SK-N-SH treated with all-trans-retinoic acid at 6 μM for 48 hours (cell line): Measurements from ENCODE around the gene OR2T1.

ENCODE experiments used
- ATAC-seq: fragments of 200-7000 bp; cut with Tn5 transposase; 3 replicates; pipeline ENCODE4 v1.9.1; 2020; ENCODE audit warnings: mild to moderate bottlenecking, moderate library complexity
- ARNTL ChIP-seq: fragments of 450-650 bp; formaldehyde crosslinking; IDR thresholded peaks from 2 replicates; pipeline ENCODE4 v1.5.0; 2020; ENCODE audit warnings: low read depth, mild to moderate bottlenecking, moderate library complexity, borderline replicate concordance
- GLIS3 ChIP-seq: fragments of 250-450 bp; sonication (Bioruptor Pico); IDR thresholded peaks from 2 replicates; pipeline ENCODE4 v1.5.0; 2020; ENCODE audit warnings: mild to moderate bottlenecking, moderate library complexity
- ISL1 ChIP-seq: fragments of 250-450 bp; sonication (Bioruptor Pico); IDR thresholded peaks from 2 replicates; pipeline ENCODE4 v2.1.2; 2022; ENCODE audit warnings: mild to moderate bottlenecking, moderate library complexity
- OSR1 ChIP-seq: fragments of 250-450 bp; sonication (Bioruptor Pico); IDR thresholded peaks from 2 replicates; pipeline ENCODE4 v1.8.0; 2022; ENCODE audit warnings: moderate library complexity, mild to moderate bottlenecking, inconsistent platforms
- PPARA ChIP-seq: fragments of 250-450 bp; sonication (Bioruptor Pico); IDR thresholded peaks from 2 replicates; pipeline ENCODE4 v1.5.0; 2020; ENCODE audit warnings: mild to moderate bottlenecking, borderline replicate concordance
- RARB ChIP-seq: fragments of 250-450 bp; sonication (Bioruptor Pico); IDR thresholded peaks from 2 replicates; pipeline ENCODE4 v1.8.0; 2021; ENCODE audit warnings: mild to moderate bottlenecking, moderate library complexity
- TCF4 ChIP-seq: fragments of 250-450 bp; sonication (Bioruptor Pico); IDR thresholded peaks from 2 replicates; pipeline ENCODE4 v1.8.0; 2021; ENCODE audit warnings: mild to moderate bottlenecking, moderate library complexity, borderline replicate concordance
- TOX ChIP-seq: fragments of 250-450 bp; sonication (Bioruptor Pico); IDR thresholded peaks from 2 replicates; pipeline ENCODE4 v1.8.0; 2021; ENCODE audit warnings: mild to moderate bottlenecking, moderate library complexity, borderline replicate concordance
- TSHZ2 ChIP-seq: fragments of 250-450 bp; sonication (Bioruptor Pico); IDR thresholded peaks from 2 replicates; pipeline ENCODE4 v1.5.0; 2020; ENCODE audit warnings: mild to moderate bottlenecking, moderate library complexity
- ZFP30 ChIP-seq: fragments of 450-650 bp; formaldehyde crosslinking; IDR thresholded peaks from 2 replicates; pipeline ENCODE4 v1.5.0; 2022; ENCODE audit warnings: mild to moderate bottlenecking, moderate library complexity
- ZNF565 ChIP-seq: fragments of 450-650 bp; formaldehyde crosslinking; conservative IDR thresholded peaks from 2 replicates; pipeline ENCODE4 v1.5.0; 2020; ENCODE audit warnings: low read depth, mild to moderate bottlenecking, moderate library complexity
- ZNF70 ChIP-seq: fragments of 450-650 bp; formaldehyde crosslinking; IDR thresholded peaks from 2 replicates; pipeline ENCODE4 v1.5.0; 2020; ENCODE audit warnings: mild to moderate bottlenecking, moderate library complexity
- ZNF8 ChIP-seq: fragments of 450-650 bp; formaldehyde crosslinking; IDR thresholded peaks from 2 replicates; pipeline ENCODE4 v1.5.0; 2020; ENCODE audit warnings: mild to moderate bottlenecking, moderate library complexity
- TF ChIP-seq, protein P1 (sequence below): fragments of 250-450 bp; sonication (Bioruptor Pico); IDR thresholded peaks from 2 replicates; pipeline ENCODE4 v1.5.1; 2020; ENCODE audit warnings: low read depth, mild to moderate bottlenecking, moderate library complexity
- TF ChIP-seq, protein P2 (sequence below): fragments of 250-450 bp; sonication (Bioruptor Pico); IDR thresholded peaks from 2 replicates; pipeline ENCODE4 v1.8.0; 2020; ENCODE audit warnings: mild to moderate bottlenecking, moderate library complexity, borderline replicate concordance
- TF ChIP-seq, protein P3 (sequence below): fragments of 250-450 bp; sonication (Bioruptor Pico); IDR thresholded peaks from 2 replicates; pipeline ENCODE4 v1.8.0; 2021; ENCODE audit warnings: low read depth, mild to moderate bottlenecking, moderate library complexity, borderline replicate concordance

Gene OR2T1

GRCh38 chr1:248380854-248381253 lies 22.0 kb upstream of the OR2T1 start (continued):
- no peak for TF ChIP-seq ZNF565 (CRISPR knock-in tag)
- no peak for TF ChIP-seq TSHZ2 (CRISPR knock-in tag)
- no peak for TF ChIP-seq PPARA
- no peak for TF ChIP-seq GLIS3 (CRISPR knock-in tag)
- no peak for TF ChIP-seq ZFP30 (CRISPR knock-in tag)
- TF ChIP-seq, protein P1, sequence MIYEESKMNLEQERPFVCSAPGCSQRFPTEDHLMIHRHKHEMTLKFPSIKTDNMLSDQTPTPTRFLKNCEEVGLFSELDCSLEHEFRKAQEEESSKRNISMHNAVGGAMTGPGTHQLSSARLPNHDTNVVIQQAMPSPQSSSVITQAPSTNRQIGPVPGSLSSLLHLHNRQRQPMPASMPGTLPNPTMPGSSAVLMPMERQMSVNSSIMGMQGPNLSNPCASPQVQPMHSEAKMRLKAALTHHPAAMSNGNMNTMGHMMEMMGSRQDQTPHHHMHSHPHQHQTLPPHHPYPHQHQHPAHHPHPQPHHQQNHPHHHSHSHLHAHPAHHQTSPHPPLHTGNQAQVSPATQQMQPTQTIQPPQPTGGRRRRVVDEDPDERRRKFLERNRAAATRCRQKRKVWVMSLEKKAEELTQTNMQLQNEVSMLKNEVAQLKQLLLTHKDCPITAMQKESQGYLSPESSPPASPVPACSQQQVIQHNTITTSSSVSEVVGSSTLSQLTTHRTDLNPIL (CRISPR knock-in tag): no peak
- no peak for TF ChIP-seq ARNTL
- TF ChIP-seq TCF4: no peak

DNA sequence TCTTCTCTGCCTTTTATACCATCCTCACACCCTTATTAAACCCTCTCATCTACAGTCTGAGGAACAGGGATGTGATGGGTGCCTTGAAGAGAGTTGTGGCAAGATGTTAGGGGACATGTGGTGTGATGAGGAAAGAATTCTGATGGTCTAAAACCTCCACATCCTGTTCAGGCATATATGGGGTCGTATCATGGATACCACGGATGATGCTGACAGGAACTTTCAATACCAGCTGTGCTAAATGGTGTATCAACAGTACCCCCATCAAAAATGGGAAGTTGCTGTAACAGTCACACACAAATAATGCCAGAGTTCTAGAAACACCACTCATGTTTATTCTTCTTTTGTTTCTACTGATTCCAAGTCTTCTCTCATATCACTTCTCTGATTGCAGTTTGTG lies 14.4 kb upstream of the OR2T1 start:
- TF ChIP-seq, protein P1 (CRISPR knock-in tag): no peak
- TF ChIP-seq ISL1: no peak
- no peak for TF ChIP-seq ZNF565 (CRISPR knock-in tag)
- no peak for TF ChIP-seq TCF4
- TF ChIP-seq ZNF8 (CRISPR knock-in tag): no peak
- no peak for TF ChIP-seq OSR1 (CRISPR knock-in tag)
- TF ChIP-seq TOX (CRISPR knock-in tag): no peak
- no peak for TF ChIP-seq RARB (CRISPR knock-in tag)
- TF ChIP-seq, protein P2, sequence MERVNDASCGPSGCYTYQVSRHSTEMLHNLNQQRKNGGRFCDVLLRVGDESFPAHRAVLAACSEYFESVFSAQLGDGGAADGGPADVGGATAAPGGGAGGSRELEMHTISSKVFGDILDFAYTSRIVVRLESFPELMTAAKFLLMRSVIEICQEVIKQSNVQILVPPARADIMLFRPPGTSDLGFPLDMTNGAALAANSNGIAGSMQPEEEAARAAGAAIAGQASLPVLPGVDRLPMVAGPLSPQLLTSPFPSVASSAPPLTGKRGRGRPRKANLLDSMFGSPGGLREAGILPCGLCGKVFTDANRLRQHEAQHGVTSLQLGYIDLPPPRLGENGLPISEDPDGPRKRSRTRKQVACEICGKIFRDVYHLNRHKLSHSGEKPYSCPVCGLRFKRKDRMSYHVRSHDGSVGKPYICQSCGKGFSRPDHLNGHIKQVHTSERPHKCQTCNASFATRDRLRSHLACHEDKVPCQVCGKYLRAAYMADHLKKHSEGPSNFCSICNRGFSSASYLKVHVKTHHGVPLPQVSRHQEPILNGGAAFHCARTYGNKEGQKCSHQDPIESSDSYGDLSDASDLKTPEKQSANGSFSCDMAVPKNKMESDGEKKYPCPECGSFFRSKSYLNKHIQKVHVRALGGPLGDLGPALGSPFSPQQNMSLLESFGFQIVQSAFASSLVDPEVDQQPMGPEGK (CRISPR knock-in tag): no peak

DNA sequence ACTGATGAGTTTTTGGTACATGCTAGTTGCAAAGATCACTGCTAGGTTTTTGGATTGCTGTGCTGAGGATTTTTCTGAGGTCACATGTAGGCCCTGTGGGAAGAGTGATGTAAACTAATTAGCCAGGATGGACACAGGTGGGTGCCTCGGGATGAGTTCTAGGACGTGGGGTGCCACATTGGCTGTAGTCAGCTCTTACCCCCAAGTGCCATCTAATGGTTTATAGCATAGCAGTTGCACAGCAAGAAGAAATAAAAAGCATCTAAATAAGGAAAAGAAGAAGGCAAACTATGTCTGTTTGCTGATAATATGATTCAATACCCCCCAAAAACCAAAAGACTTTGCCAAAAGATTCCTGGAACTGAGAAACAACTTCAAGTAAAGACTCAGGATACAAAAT lies 9.8 kb upstream of the OR2T1 start:
- TF ChIP-seq OSR1 (CRISPR knock-in tag) (no peak), TSHZ2 (CRISPR knock-in tag) (no peak), RARB (CRISPR knock-in tag) (no peak), PPARA (no peak), ARNTL (no peak), ZNF70 (no peak)
- TF ChIP-seq, protein P3, sequence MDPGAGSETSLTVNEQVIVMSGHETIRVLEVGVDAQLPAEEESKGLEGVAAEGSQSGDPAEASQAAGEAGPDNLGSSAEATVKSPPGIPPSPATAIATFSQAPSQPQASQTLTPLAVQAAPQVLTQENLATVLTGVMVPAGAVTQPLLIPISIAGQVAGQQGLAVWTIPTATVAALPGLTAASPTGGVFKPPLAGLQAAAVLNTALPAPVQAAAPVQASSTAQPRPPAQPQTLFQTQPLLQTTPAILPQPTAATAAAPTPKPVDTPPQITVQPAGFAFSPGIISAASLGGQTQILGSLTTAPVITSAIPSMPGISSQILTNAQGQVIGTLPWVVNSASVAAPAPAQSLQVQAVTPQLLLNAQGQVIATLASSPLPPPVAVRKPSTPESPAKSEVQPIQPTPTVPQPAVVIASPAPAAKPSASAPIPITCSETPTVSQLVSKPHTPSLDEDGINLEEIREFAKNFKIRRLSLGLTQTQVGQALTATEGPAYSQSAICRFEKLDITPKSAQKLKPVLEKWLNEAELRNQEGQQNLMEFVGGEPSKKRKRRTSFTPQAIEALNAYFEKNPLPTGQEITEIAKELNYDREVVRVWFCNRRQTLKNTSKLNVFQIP (CRISPR knock-in tag): no peak
- no peak for ATAC-seq

More for the DNA sequence above, 14.4 kb upstream of the OR2T1 start:
- no peak for ATAC-seq
